ENCODE results near the gene MGAT4C.

MGAT4C gene

GRCh38 chr12:86148071-86148470 lies 108.1 kb downstream of the MGAT4C start:
- no peak overlapping the region for H2BK120ac ChIP-seq (ENCODE audit: low read depth, low read length)
- H4K91ac ChIP-seq (ENCODE audit: low read length) = no peak overlapping the region
- no peaks in the 10 kb centered on the region for H3K36me3 ChIP-seq (ENCODE audit: control insufficient read depth in 1 of 2, insufficient read depth in 2 of 2, low read depth in 1 of 2, low read length in 2 of 2)
- no peak overlapping the region for H2BK12ac ChIP-seq (ENCODE audit: low read length in 2 of 2)
- no peaks in the 10 kb centered on the region for H3K79me1 ChIP-seq (replicated peaks; ENCODE audit: low read length, poor library complexity, severe bottlenecking)
- H3K14ac ChIP-seq (ENCODE audit: low read length in 2 of 2) = no peak overlapping the region
- no peak overlapping the region for H3K4me3 ChIP-seq (ENCODE audit: insufficient read depth in 1 of 2, low read depth in 1 of 2, low read length in 2 of 2)
- H2BK5ac ChIP-seq (ENCODE audit: low read depth, low read length, poor library complexity, severe bottlenecking) = no peak overlapping the region
- no peak overlapping the region for H3K4me2 ChIP-seq (ENCODE audit: low read length, poor library complexity, severe bottlenecking)
- H2BK15ac ChIP-seq (ENCODE audit: low read depth, poor library complexity, severe bottlenecking) = no peak overlapping the region
- no peak overlapping the region for H4K8ac ChIP-seq (ENCODE audit: low read length)
- H3K23ac ChIP-seq (ENCODE audit: low read length in 2 of 2) = no peak overlapping the region
- no peaks in the 10 kb centered on the region for H3K9me3 ChIP-seq (ENCODE audit: control insufficient read depth, low read length)
- no peak overlapping the region for H2AFZ ChIP-seq (ENCODE audit: low read depth, low read length)
- 47% methylated on average over 3 of the region's 3 CpGs for WGBS
- no peak overlapping the region for H3K9ac ChIP-seq (ENCODE audit: low read length)
- H3K4me1 ChIP-seq (ENCODE audit: control insufficient read depth, insufficient read depth, low read depth, low read length) = no peaks in the 10 kb centered on the region
- H3K4ac ChIP-seq (ENCODE audit: low read depth in 1 of 2, low read length in 2 of 2) = no peak overlapping the region
- DNase-seq = no peak
- H2AK5ac ChIP-seq (ENCODE audit: low read length, severe bottlenecking) = no peak overlapping the region
- H3K27me3 ChIP-seq (ENCODE audit: control insufficient read depth in 1 of 2, insufficient read depth in 1 of 2, low read length in 2 of 2) = no peaks in the 10 kb centered on the region
- H3K27ac ChIP-seq (ENCODE audit: low read length, poor library complexity, severe bottlenecking) = no peak overlapping the region
- H3K18ac ChIP-seq (ENCODE audit: low read depth in 1 of 2, low read length in 2 of 2) = no peak overlapping the region

- Histone ChIP-seq H2AK5ac (ENCODE audit: low read length, severe bottlenecking) (no peak overlapping the region), H4K91ac (ENCODE audit: low read length) (no peak overlapping the region), H4K8ac (ENCODE audit: low read length) (no peak overlapping the region), H2AFZ (ENCODE audit: low read depth, low read length) (no peak overlapping the region), H2BK120ac (ENCODE audit: low read depth, low read length) (no peak overlapping the region), H3K4me2 (ENCODE audit: low read length, poor library complexity, severe bottlenecking) (no peak overlapping the region), H3K36me3 (ENCODE audit: control insufficient read depth in 1 of 2, insufficient read depth in 2 of 2, low read depth in 1 of 2, low read length in 2 of 2) (no peaks in the 10 kb centered on the region), H3K23ac (ENCODE audit: low read length in 2 of 2) (no peak overlapping the region), H3K79me1 (replicated peaks; ENCODE audit: low read length, poor library complexity, severe bottlenecking) (no peaks in the 10 kb centered on the region), H3K4ac (ENCODE audit: low read depth in 1 of 2, low read length in 2 of 2) (no peak overlapping the region), H3K9ac (ENCODE audit: low read length) (no peak overlapping the region), H3K14ac (ENCODE audit: low read length in 2 of 2) (no peak overlapping the region), H2BK12ac (ENCODE audit: low read length in 2 of 2) (no peak overlapping the region), H3K18ac (ENCODE audit: low read depth in 1 of 2, low read length in 2 of 2) (no peak overlapping the region), H3K27me3 (ENCODE audit: control insufficient read depth in 1 of 2, insufficient read depth in 1 of 2, low read length in 2 of 2) (no peaks in the 10 kb centered on the region), H3K4me1 (ENCODE audit: control insufficient read depth, insufficient read depth, low read depth, low read length) (no peaks in the 10 kb centered on the region), H3K27ac (ENCODE audit: low read length, poor library complexity, severe bottlenecking) (no peak overlapping the region), H3K4me3 (ENCODE audit: insufficient read depth in 1 of 2, low read depth in 1 of 2, low read length in 2 of 2) (no peak overlapping the region), H3K9me3 (ENCODE audit: control insufficient read depth, low read length) (no peaks in the 10 kb centered on the region), H2BK15ac (ENCODE audit: low read depth, poor library complexity, severe bottlenecking) (no peak overlapping the region), H2BK5ac (ENCODE audit: low read depth, low read length, poor library complexity, severe bottlenecking) (no peak overlapping the region)
- WGBS = no CpG with 5 or more reads among the region's 2 CpGs
- no peak for DNase-seq
These were observed 111.0 kb downstream of the MGAT4C start for GRCh38 chr12:86145156-86145555.

GRCh38 chr12:86143162-86143561 lies 113.0 kb downstream of the MGAT4C start:
- Histone ChIP-seq H2BK5ac (ENCODE audit: low read depth, low read length, poor library complexity, severe bottlenecking) (no peak overlapping the region), H3K27me3 (ENCODE audit: control insufficient read depth in 1 of 2, insufficient read depth in 1 of 2, low read length in 2 of 2) (no peaks in the 10 kb centered on the region)
- DNase-seq = no peak

GRCh38 chr12:86139671-86140070 lies 116.5 kb downstream of the MGAT4C start:
- no peaks in the 10 kb centered on the region for H3K27me3 ChIP-seq (ENCODE audit: control insufficient read depth in 1 of 2, insufficient read depth in 1 of 2, low read length in 2 of 2)
- H3K79me1 ChIP-seq (replicated peaks; ENCODE audit: low read length, poor library complexity, severe bottlenecking) = no peaks in the 10 kb centered on the region
- no peak overlapping the region for H3K4me2 ChIP-seq (ENCODE audit: low read length, poor library complexity, severe bottlenecking)
- H2BK5ac ChIP-seq (ENCODE audit: low read depth, low read length, poor library complexity, severe bottlenecking) = no peak overlapping the region
- no peaks in the 10 kb centered on the region for H3K36me3 ChIP-seq (ENCODE audit: control insufficient read depth in 1 of 2, insufficient read depth in 2 of 2, low read depth in 1 of 2, low read length in 2 of 2)
- H2BK120ac ChIP-seq (ENCODE audit: low read depth, low read length) = no peak overlapping the region
- no peak overlapping the region for H4K8ac ChIP-seq (ENCODE audit: low read length)
- no peak overlapping the region for H2AFZ ChIP-seq (ENCODE audit: low read depth, low read length)
- H3K9me3 ChIP-seq (ENCODE audit: control insufficient read depth, low read length) = no peaks in the 10 kb centered on the region
- H3K4ac ChIP-seq (ENCODE audit: low read depth in 1 of 2, low read length in 2 of 2) = no peak overlapping the region
- no peak overlapping the region for H4K91ac ChIP-seq (ENCODE audit: low read length)
- no peak overlapping the region for H3K18ac ChIP-seq (ENCODE audit: low read depth in 1 of 2, low read length in 2 of 2)
- no peaks in the 10 kb centered on the region for H3K4me1 ChIP-seq (ENCODE audit: control insufficient read depth, insufficient read depth, low read depth, low read length)
- H3K9ac ChIP-seq (ENCODE audit: low read length) = no peak overlapping the region
- H3K23ac ChIP-seq (ENCODE audit: low read length in 2 of 2) = no peak overlapping the region
- H3K4me3 ChIP-seq (ENCODE audit: insufficient read depth in 1 of 2, low read depth in 1 of 2, low read length in 2 of 2) = no peak overlapping the region
- H3K14ac ChIP-seq (ENCODE audit: low read length in 2 of 2) = no peak overlapping the region
- H2BK15ac ChIP-seq (ENCODE audit: low read depth, poor library complexity, severe bottlenecking) = no peak overlapping the region
- no peak for DNase-seq
- H2BK12ac ChIP-seq (ENCODE audit: low read length in 2 of 2) = no peak overlapping the region
- H2AK5ac ChIP-seq (ENCODE audit: low read length, severe bottlenecking) = no peak overlapping the region
- no peak overlapping the region for H3K27ac ChIP-seq (ENCODE audit: low read length, poor library complexity, severe bottlenecking)
- WGBS = 100% methylated on average over 1 of the region's 1 CpG

More at GRCh38 chr12:86143162-86143561, 113.0 kb downstream of the MGAT4C start:
- Histone ChIP-seq H2AK5ac (ENCODE audit: low read length, severe bottlenecking) (no peak overlapping the region), H3K4me1 (ENCODE audit: control insufficient read depth, insufficient read depth, low read depth, low read length) (no peaks in the 10 kb centered on the region), H3K23ac (ENCODE audit: low read length in 2 of 2) (no peak overlapping the region), H3K4me3 (ENCODE audit: insufficient read depth in 1 of 2, low read depth in 1 of 2, low read length in 2 of 2) (no peak overlapping the region), H3K14ac (ENCODE audit: low read length in 2 of 2) (no peak overlapping the region), H3K36me3 (ENCODE audit: control insufficient read depth in 1 of 2, insufficient read depth in 2 of 2, low read depth in 1 of 2, low read length in 2 of 2) (no peaks in the 10 kb centered on the region), H3K4ac (ENCODE audit: low read depth in 1 of 2, low read length in 2 of 2) (no peak overlapping the region), H3K18ac (ENCODE audit: low read depth in 1 of 2, low read length in 2 of 2) (no peak overlapping the region), H3K27ac (ENCODE audit: low read length, poor library complexity, severe bottlenecking) (no peak overlapping the region), H2AFZ (ENCODE audit: low read depth, low read length) (no peak overlapping the region), H4K91ac (ENCODE audit: low read length) (no peak overlapping the region), H2BK12ac (ENCODE audit: low read length in 2 of 2) (no peak overlapping the region), H4K8ac (ENCODE audit: low read length) (no peak overlapping the region), H3K9me3 (ENCODE audit: control insufficient read depth, low read length) (no peaks in the 10 kb centered on the region), H2BK120ac (ENCODE audit: low read depth, low read length) (no peak overlapping the region), H3K4me2 (ENCODE audit: low read length, poor library complexity, severe bottlenecking) (no peak overlapping the region), H3K9ac (ENCODE audit: low read length) (no peak overlapping the region), H3K79me1 (replicated peaks; ENCODE audit: low read length, poor library complexity, severe bottlenecking) (no peaks in the 10 kb centered on the region), H2BK15ac (ENCODE audit: low read depth, poor library complexity, severe bottlenecking) (no peak overlapping the region)
- WGBS = 100% methylated on average over 1 of the region's 1 CpG
